OCI-LY3 (cell line): ENCODE results near the gene LAP3.

Experiments used
- CTCF ChIP-seq: fragments of 200-600, 300-600 bp; sonication (generic); IDR thresholded peaks from 2 replicates; pipeline ENCODE4 v1.5.1; 2014; ENCODE audit warnings: antibody characterized with exemption, low read length, low read depth
- EZH2phosphoT487 ChIP-seq: fragments of 200-600 bp; shearing (Covaris generic); IDR thresholded peaks from 2 replicates; pipeline ENCODE4 v1.6.1; 2018; ENCODE audit warnings: antibody characterized with exemption, mixed run types, low read depth

- TF ChIP-seq CTCF (no peak), EZH2phosphoT487 (no peak)
Observed at GRCh38 chr4:17650406-17650805, 73.4 kb downstream of the LAP3 start.
